IPS-NIHi7 (cell line): ENCODE data around the gene ESPNL.

Experiments used
- DNase-seq: peaks from one replicate; pipeline ENCODE4 v3.0.0; 2012; ENCODE audit warnings: mixed read lengths; ENCODE audit errors: extremely low spot score

The ESPNL gene

GRCh38 chr2:238128061-238128440 is 27.9 kb downstream of the ESPNL start:
- no peak for DNase-seq

DNA sequence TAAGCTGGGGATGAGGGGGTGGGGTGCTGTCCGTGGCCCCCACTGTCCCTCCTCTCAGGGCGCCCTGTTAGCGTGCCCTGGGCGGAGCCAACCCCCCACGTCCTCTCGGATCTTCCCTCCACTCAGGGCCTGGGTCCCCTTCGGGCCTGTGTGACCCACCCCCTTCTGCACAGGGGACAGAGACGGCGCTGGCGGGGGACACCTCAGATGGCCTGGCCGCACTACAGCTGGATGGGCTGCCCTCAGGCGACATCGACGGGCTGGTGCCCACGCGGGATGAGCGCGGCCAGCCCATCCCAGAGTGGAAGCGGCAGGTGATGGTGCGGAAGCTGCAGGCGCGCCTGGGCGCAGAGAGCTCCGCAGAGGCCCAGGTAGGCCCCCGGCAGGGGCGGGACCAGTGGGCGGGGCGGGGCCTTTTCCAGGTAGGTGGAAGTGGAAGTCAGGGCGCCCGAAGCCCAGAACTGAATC is 28.4 kb downstream of the ESPNL start:
- peak; percentile 76 for DNase-seq

- DNase-seq, result no peak
Measured at GRCh38 chr2:238129166-238130010, 29.2 kb downstream of the ESPNL start.

- no peak for DNase-seq
Measured at GRCh38 chr2:238130111-238130695, 30.1 kb downstream of the ESPNL start.

DNA sequence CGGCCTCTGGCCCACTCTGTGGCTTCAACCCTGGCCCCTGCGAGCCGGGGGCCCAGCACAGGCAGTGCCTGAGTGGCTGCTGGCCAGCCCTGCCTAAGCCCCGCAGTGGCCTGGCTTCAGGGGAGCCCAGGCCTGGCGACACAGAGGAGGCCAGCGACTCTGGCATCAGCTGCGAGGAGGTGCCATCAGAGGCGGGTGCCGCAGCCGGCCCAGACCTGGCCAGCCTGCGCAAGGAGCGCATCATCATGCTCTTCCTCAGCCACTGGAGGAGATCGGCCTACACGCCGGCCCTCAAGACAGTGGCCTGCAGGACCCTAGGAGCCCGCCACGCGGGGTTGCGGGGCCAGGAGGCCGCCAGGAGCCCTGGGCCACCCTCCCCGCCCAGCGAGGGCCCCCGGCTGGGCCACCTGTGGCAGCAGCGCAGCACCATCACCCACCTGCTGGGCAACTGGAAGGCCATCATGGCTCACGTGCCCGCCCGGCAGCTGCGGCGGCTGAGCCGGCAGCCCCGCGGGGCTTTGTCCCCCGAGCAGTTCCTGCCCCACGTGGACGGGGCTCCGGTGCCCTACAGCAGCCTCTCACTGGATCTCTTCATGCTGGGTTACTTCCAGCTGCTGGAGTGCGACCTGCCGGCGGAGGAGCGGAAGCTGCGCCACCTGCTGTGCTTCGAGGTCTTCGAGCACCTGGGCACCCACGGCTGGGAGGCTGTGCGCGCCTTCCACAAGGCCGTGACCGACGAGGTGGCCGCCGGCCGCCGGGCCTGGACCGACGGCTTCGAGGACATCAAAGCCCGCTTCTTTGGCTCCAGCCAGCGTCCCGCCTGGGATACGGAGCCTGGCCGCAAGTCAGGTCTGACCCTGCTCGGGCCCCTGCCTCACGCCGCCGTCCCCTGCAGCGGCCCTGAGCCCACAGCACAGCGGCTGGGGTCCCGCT is 30.8 kb downstream of the ESPNL start:
- no peak for DNase-seq

- no peak for DNase-seq
Measured at GRCh38 chr2:238131761-238132462, 31.8 kb downstream of the ESPNL start.

GRCh38 chr2:238132463-238133450 is 32.6 kb downstream of the ESPNL start:
- no peak for DNase-seq

- DNase-seq, result no peak
Measured at GRCh38 chr2:238133499-238134392, 33.6 kb downstream of the ESPNL start.

DNA sequence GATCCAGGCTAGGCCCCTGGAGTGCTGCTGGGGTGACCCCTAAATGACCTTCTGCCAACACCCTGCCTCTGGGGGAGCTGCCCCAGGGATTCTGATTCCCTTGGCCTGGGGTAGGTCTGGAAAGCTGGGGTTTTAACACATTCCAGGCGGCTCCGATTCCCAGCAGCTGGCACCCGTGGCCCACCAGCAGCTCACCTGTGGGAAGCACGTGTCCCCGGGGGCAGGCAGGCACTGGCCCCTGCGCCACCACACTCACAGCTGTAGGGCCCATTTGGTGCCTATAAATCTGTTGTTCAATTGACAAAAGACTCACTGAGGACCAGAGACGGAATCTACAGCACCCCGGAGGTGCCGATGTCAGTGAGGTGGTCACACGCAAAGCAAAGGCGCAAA is 34.2 kb downstream of the ESPNL start:
- no peak for DNase-seq

GRCh38 chr2:238135601-238136150 is 35.5 kb downstream of the ESPNL start:
- DNase-seq, result no peak

DNA sequence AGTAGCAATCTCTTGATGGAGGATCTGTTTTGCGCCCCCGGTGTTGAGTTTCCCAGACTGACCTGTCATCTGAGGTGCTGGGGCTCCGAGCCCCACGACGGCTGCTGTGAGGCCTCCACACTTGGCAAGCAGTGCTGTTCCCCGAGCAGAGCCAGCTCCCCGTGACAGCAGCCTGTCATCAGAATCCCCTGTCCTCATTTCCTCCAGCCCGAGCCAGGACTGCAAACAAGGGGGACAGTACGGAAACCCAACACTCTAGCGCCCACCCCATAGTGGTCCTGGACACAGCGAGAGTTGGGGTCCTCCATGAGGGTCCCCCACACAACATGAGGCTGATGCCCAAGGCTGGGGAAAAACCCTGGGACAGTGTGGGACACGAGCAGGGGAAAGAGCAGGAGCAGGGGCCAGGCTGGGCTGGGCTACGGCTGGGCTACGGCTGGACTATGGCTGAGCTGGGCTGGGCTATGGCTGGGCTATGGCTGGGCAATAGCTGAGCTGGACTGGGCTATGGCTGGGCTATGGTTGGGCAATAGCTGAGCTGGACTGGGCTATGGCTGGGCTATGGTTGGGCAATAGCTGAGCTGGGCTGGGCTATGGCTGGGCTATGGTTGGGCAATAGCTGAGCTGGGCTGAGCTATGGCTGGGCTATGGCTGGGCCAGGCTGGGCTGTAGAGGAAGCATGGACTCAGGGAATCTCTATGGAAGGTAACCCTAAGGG is 36.8 kb downstream of the ESPNL start:
- DNase-seq, result no peak

GRCh38 chr2:238137885-238138284 is 37.7 kb downstream of the ESPNL start:
- no peak for DNase-seq

GRCh38 chr2:238138331-238139195 is 38.4 kb downstream of the ESPNL start, which contains the start of gene KLHL30:
KLHL30 (plus strand) TSS chr2:238138668; CDS start chr2:238140755, 2,087 bp downstream.
- no peak for DNase-seq

DNA sequence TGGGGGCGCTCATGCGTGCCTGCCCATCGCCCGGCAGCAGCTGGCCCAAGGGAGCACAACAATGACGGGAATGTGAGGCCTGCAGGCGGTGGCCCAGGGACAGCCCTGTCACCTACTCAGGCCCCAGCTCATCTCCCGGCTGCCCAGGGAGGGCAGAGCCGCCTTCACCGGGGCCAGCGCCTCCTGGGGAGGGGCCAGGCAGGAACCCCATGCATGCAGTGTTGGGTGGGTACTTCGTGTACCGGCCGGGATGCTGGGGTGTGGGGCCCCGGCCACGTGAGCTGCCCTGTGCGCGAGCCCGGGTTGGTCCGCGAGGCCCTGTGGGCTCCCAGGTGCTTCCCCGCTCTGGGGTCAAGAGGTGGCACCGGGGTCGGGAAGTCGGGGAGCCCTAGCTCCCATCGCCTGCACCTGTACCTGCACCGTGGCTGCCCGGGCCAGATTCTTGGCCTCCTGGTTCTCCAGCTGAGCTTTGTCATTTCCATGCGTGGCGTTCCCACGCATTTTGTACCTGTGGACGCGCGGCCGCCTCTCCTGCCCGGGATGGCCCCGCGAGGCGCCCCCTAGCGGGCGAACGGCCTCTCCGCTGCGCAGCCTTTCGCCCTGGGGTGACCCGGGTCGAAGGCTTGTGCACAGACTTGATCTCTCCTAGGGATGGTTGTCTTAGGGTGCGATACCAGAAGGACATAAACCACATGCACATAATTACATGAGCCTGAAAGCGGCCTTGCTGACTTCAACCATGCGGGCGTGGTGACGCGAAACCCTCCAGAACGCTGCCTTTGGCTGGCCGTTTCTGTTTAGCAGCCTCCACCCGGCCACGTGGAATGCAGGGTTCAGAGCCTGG is 39.3 kb downstream of the ESPNL start:
- peak; percentile 81 for DNase-seq

GRCh38 chr2:238140040-238140439 is 39.9 kb downstream of the ESPNL start:
- DNase-seq, result no peak
